Endothelial cell of umbilical vein (primary cell): ENCODE results near the gene MSANTD2. TPM values are rescaled to one million over a fixed set of nuclear protein-coding genes. Genes with fewer than 3 reads are reported as not detected.

Experiments
- BruUV-seq: library from RNA; stranded (reverse); fragments of 400-500 nt; replicated peaks from 2 replicates; lab custom pipeline; 2021; lab: Mats Ljungman, UMichigan
- CTCF ChIA-PET: fragments of 300-600, 350-600 bp; sonication (Branson Sonifier 250); formaldehyde crosslinking; loops from one replicate; lab custom pipeline; 2021; ENCODE audit warnings: antibody characterized with exemption, inconsistent platforms; lab: Charles Lee
- POLR2A ChIA-PET: fragments of 300-600, 350-600 bp; sonication (Branson Sonifier 250); formaldehyde crosslinking; loops from one replicate; lab custom pipeline; 2021; ENCODE audit warnings: antibody characterized with exemption, inconsistent platforms; lab: Charles Lee
- DNase-seq: peaks from one replicate; pipeline ENCODE4 v3.0.0-alpha.2; 2011; ENCODE audit warnings: low read depth, low spot score
- FAIRE-seq: peaks from 2 replicates; lab custom pipeline; 2011; peaks lifted over from hg19 to GRCh38; lab: Jason Lieb, UNC
- H2AFZ ChIP-seq: 2 replicates; pipeline ENCODE4 v1.6.0; 2012; ENCODE audit warnings: low read depth, low read length, control low read depth, inconsistent platforms
- H3K27ac ChIP-seq: 2 replicates; pipeline ENCODE4 v1.5.1; 2011; ENCODE audit warnings: low read depth, mild to moderate bottlenecking, control low read depth, low read length, moderate library complexity; ENCODE audit not compliant: insufficient read depth
- H3K27me3 ChIP-seq, 2 experiments: 2 replicates each; pipeline versions ENCODE4 v1.6.0 to v1.6.1; 2011; ENCODE audit warnings: low read length in 2 of 2, mixed read lengths in 1 of 2; ENCODE audit not compliant: control insufficient read depth in 2 of 2, insufficient read depth in 2 of 2
- H3K36me3 ChIP-seq, 2 experiments: 2 replicates in 1 of 2; 3 replicates in 1 of 2; pipeline ENCODE4 v1.5.1; 2011; ENCODE audit warnings: low read length in 2 of 2, mild to moderate bottlenecking in 1 of 2, moderate library complexity in 1 of 2; ENCODE audit not compliant: control insufficient read depth in 2 of 2, insufficient read depth in 2 of 2; ENCODE audit errors: extremely low read depth in 1 of 2
- H3K4me1 ChIP-seq: 3 replicates; pipeline ENCODE4 v1.5.1; 2011; ENCODE audit warnings: mild to moderate bottlenecking, low read length; ENCODE audit not compliant: control insufficient read depth, insufficient read depth; ENCODE audit errors: extremely low read depth
- H3K4me2 ChIP-seq: 2 replicates; pipeline ENCODE4 v1.6.1; 2011; ENCODE audit warnings: low read length, control low read depth, mixed read lengths; ENCODE audit not compliant: insufficient read depth
- H3K4me3 ChIP-seq, 3 experiments: fragments of 200-600 bp in 1 of 3; sonication (generic), shearing (Covaris generic) in 1 of 3; replicated peaks in 1 of 3; 2 replicates each; pipeline ENCODE4 v1.5.1; 2011 to 2016; ENCODE audit warnings: control low read depth in 3 of 3, low read length in 3 of 3, mild to moderate bottlenecking in 2 of 3, inconsistent platforms in 1 of 3, low read depth in 1 of 3, moderate library complexity in 1 of 3; ENCODE audit not compliant: insufficient read depth in 1 of 3
- H3K79me2 ChIP-seq: 2 replicates; pipeline ENCODE4 v1.6.0; 2012; ENCODE audit warnings: low read length, inconsistent platforms; ENCODE audit not compliant: control insufficient read depth, insufficient read depth
- H3K9ac ChIP-seq: replicated peaks from 2 replicates; pipeline ENCODE3; 2011; ENCODE audit warnings: low read length, control low read depth; ENCODE audit not compliant: insufficient read depth; ENCODE audit errors: extremely low read depth
- H3K9me1 ChIP-seq: replicated peaks from 3 replicates; pipeline ENCODE4 v1.6.0; 2011; ENCODE audit warnings: mild to moderate bottlenecking, low read length; ENCODE audit not compliant: control insufficient read depth, insufficient read depth; ENCODE audit errors: extremely low read depth
- H3K9me3 ChIP-seq: replicated peaks from 2 replicates; pipeline ENCODE4 v1.5.1; 2012; ENCODE audit warnings: low read length, inconsistent platforms; ENCODE audit not compliant: control insufficient read depth, insufficient read depth
- H4K20me1 ChIP-seq: replicated peaks from 2 replicates; pipeline ENCODE3; 2011; ENCODE audit warnings: mild to moderate bottlenecking, low read length; ENCODE audit not compliant: control insufficient read depth, insufficient read depth; ENCODE audit errors: extremely low read depth
- CTCF ChIP-seq, 2 donors: IDR thresholded peaks; 1 replicate in 1 of 2; 2 replicates in 1 of 2; pipeline ENCODE4 v1.5.1; 2011; ENCODE audit warnings: low read length in 2 of 2, mild to moderate bottlenecking in 2 of 2, moderate library complexity in 2 of 2, control low read depth in 1 of 2, inconsistent platforms in 1 of 2, low read depth in 1 of 2; ENCODE audit not compliant: insufficient read depth in 1 of 2; ENCODE audit errors: extremely low read depth in 1 of 2
- EZH2 ChIP-seq: IDR thresholded peaks from 2 replicates; pipeline ENCODE4 v1.6.1; 2012; ENCODE audit warnings: borderline replicate concordance, low read depth, mild to moderate bottlenecking, moderate library complexity, low read length, inconsistent platforms; ENCODE audit not compliant: severe bottlenecking
- FOS ChIP-seq: IDR thresholded peaks from 2 replicates; pipeline ENCODE4 v1.6.1; 2011; ENCODE audit warnings: mild to moderate bottlenecking, low read length, moderate library complexity, borderline replicate concordance; ENCODE audit not compliant: insufficient read depth
- GATA2 ChIP-seq: IDR thresholded peaks from 2 replicates; pipeline ENCODE4 v1.7.0; 2011; ENCODE audit warnings: low read depth, mild to moderate bottlenecking, moderate library complexity, mixed read lengths, low read length; ENCODE audit not compliant: insufficient read length, insufficient read depth
- JUN ChIP-seq: IDR thresholded peaks from 2 replicates; pipeline ENCODE4 v1.6.1; 2011; ENCODE audit warnings: borderline replicate concordance, low read depth; ENCODE audit not compliant: insufficient read length, insufficient read depth
- MAX ChIP-seq: IDR thresholded peaks from 2 replicates; pipeline ENCODE4 v1.6.1; 2011; ENCODE audit not compliant: insufficient read depth, insufficient read length
- MYC ChIP-seq: IDR thresholded peaks from one replicate; pipeline ENCODE4 v1.6.1; 2011; ENCODE audit warnings: mild to moderate bottlenecking, low read depth, low read length
- POLR2A ChIP-seq: IDR thresholded peaks from 2 replicates; pipeline ENCODE4 v1.6.1; 2012; ENCODE audit warnings: low read depth, mild to moderate bottlenecking, control low read depth, low read length
- POLR2AphosphoS5 ChIP-seq: IDR thresholded peaks from 2 replicates; pipeline ENCODE4 v1.6.1; 2012; ENCODE audit warnings: low read depth, mild to moderate bottlenecking, control low read depth, low read length, moderate library complexity; ENCODE audit not compliant: insufficient read depth
- dilution Hi-C: fragments of 300-500 bp; cut with MboI; formaldehyde crosslinking; loops from one replicate; pipeline ENCODE4 v1.15.0; 2019; ENCODE audit warnings: low sequenced_read_pairs; ENCODE audit not compliant: extremely low pct_ligation_motif_present
- intact Hi-C: fragments of 100-400 bp; cut with micrococcal nuclease; formaldehyde crosslinking; loops from one replicate; pipeline ENCODE4 v1.10.0; 2022
- polyA plus RNA-seq, 4 experiments: library from polyadenylated mRNA; depleted of rRNA in 3 of 4; stranded (reverse) in 3 of 4; unstranded in 1 of 4; fragments of >200 nt; gene quantifications; 2 replicates each; pipeline versions ENCODE4 v1.2.1 to v1.2.3, GENCODE V29; 2011 to 2012; ENCODE audit warnings: missing spikeins in 1 of 4
- total RNA-seq: library from RNA; stranded (reverse); gene quantifications from 2 replicates; pipeline ENCODE4 v1.2.3, GENCODE V29; 2021

Gene MSANTD2
- total and polyA plus RNA-seq, 2 donors (not counting 3 experiments of a cell fraction or from before 2014, with no cell fraction given), result 5.5 to 23.2 TPM

- H3K27ac ChIP-seq, result peak overlapping the region; percentile 86
- H3K9me3 ChIP-seq, result no peaks in the 10 kb centered on the region
- no peak overlapping the region for H3K9ac ChIP-seq
- peaks cover 34% of the 10 kb centered on the region for H3K4me1 ChIP-seq
- FAIRE-seq (no peak), DNase-seq (no peak)
- dilution Hi-C loops, result no loop called here
- ChIA-PET POLR2A (no interaction called here), CTCF (interaction anchor here (0.6 to 6.6 kb wide), 15 partner anchors 8 to 125 kb away, joined by 3 to 54 read pairs (median 10); partner anchors contain the start of gene MSANTD2)
- H3K4me2 ChIP-seq, result peak overlapping the region; percentile 74
- BruUV-seq, result no TSS peak
- no peak overlapping the region for H2AFZ ChIP-seq
- intact Hi-C loops, result no loop called here
- no peaks in the 10 kb centered on the region for H3K27me3 ChIP-seq
- H4K20me1 ChIP-seq, result no peaks in the 10 kb centered on the region
- peaks cover 2% of the 10 kb centered on the region in 2 experiments for H3K36me3 ChIP-seq
- H3K4me3 ChIP-seq, result no peak overlapping the region
- no peak for TF ChIP-seq JUN
- TF ChIP-seq POLR2AphosphoS5, result no peak
- TF ChIP-seq EZH2, result no peak
- no peak for TF ChIP-seq POLR2A
- TF ChIP-seq CTCF (IDR thresholded peaks at IDR 0.05; ENCODE audit: extremely low read depth in 1 of 2, insufficient read depth in 1 of 2, low read depth in 1 of 2, low read length in 2 of 2), result no peak
- TF ChIP-seq MAX, result no peak
- TF ChIP-seq FOS, result no peak
- no peak for TF ChIP-seq GATA2
- no peak for TF ChIP-seq MYC
- peaks cover 3% of the 10 kb centered on the region for H3K79me2 ChIP-seq
- H3K9me1 ChIP-seq, result no peaks in the 10 kb centered on the region
These were observed 31.3 kb downstream of the MSANTD2 start for GRCh38 chr11:124768914-124769313.
